Measurements from ENCODE around the gene AGO1.
"Not testable (repeated sequence)": the region's sequence is repeated elsewhere in the genome, so short reads cannot be mapped to it uniquely, and the experiment has no call there.

Gene AGO1

GRCh38 chr1:35972631-35973030 is 89.6 kb downstream of the AGO1 start:
- not testable (repeated sequence) for DNase-seq (ENCODE audit: low spot score)

- DNase-seq (ENCODE audit: low spot score): no peak
Measured at GRCh38 chr1:35980090-35980489, 97.1 kb downstream of the AGO1 start.

Measured in CD4-positive, alpha-beta T cell treated with Interleukin-15 for 4 hours (primary cell).